ENCODE results near the gene PPHLN1. TPM values are rescaled to one million over a fixed set of nuclear protein-coding genes. Genes with fewer than 3 reads are reported as not detected.

Gene PPHLN1
- total and polyA plus RNA-seq, 2 donors (not counting 1 experiment from before 2014, with no cell fraction given): 48.8 to 104 TPM

DNA sequence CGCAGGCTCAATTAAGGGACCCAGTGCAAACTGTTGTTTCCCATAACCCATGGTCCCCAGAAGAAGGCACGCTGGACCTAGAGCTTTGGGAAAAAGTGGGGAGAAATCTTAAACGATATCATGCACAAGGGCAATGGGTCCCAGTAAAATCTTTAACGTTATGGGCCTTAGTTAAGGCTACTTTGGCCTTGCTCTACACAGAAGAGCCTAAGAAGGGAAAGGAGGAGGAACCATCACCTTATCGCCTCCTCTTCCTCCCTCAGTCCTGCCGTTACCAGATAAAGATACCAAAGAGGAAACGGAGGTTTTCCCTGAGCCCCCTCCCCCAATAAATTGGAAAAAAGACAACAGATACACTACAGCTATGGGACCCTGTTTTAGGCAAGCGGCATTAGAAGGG is 116.9 kb downstream of the PPHLN1 start:
- Histone ChIP-seq H3K9ac (ENCODE audit: low read length) (no peak overlapping the region), H3K4me1 (ENCODE audit: control insufficient read depth in 2 of 2, insufficient read depth in 2 of 2, low read length in 2 of 2) (peaks cover 7 to 11% of the 10 kb centered on the region in 2 donors), H3K9me3 (ENCODE audit: control extremely low read depth in 1 of 3, control insufficient read depth in 2 of 3, insufficient read depth in 1 of 3, low read length in 2 of 3) (peaks cover 0 to 10% (median 0%) of the 10 kb centered on the region in 3 donors), H3K36me3 (replicated peaks in 1 of 2; ENCODE audit: control extremely low read depth in 1 of 2, control insufficient read depth in 1 of 2, extremely low read depth in 1 of 2, insufficient read depth in 2 of 2, low read length in 1 of 2) (peaks cover 2 to 33% of the 10 kb centered on the region in 2 experiments), H3K27me3 (replicated peaks in 1 of 4; ENCODE audit: control extremely low read depth in 1 of 4, control insufficient read depth in 3 of 4, insufficient read depth in 4 of 4, low read length in 3 of 4) (no peaks in the 10 kb centered on the region), H3K79me2 (ENCODE audit: control insufficient read depth, insufficient read depth, low read length) (no peaks in the 10 kb centered on the region), H4K20me1 (ENCODE audit: control insufficient read depth, insufficient read depth, low read length, poor library complexity, severe bottlenecking) (no peaks in the 10 kb centered on the region), H3K4me2 (replicated peaks; ENCODE audit: low read depth, low read length, poor library complexity, severe bottlenecking) (no peak overlapping the region), H3K27ac (ENCODE audit: low read length in 2 of 2) (no peak overlapping the region), H3K4me3 (ENCODE audit: control extremely low read depth in 1 of 5, extremely low read depth in 1 of 5, insufficient read depth in 1 of 5, low read depth in 2 of 5, low read length in 4 of 5) (no peak overlapping the region), H2AFZ (ENCODE audit: insufficient read depth, low read depth, low read length, poor library complexity, severe bottlenecking) (no peak overlapping the region)
- CTCF ChIA-PET: interaction anchor here (0.5 to 2.2 kb wide), 2 partner anchors 26 to 138 kb away, joined by 5 to 6 read pairs; no protein-coding TSS in a partner anchor
- Mint-ChIP-seq H3K27me3 (no peaks in the 10 kb centered on the region), H3K9me3 (ENCODE audit: insufficient read depth) (peaks cover 8% of the 10 kb centered on the region), H3K4me3 (no peak overlapping the region), H3K4me1 (peaks cover 12% of the 10 kb centered on the region), H3K27ac (no peak overlapping the region)
- intact Hi-C loops (cut with micrococcal nuclease): no loop called here
- POLR2A ChIA-PET: no interaction called here
- TF ChIP-seq EZH2 (IDR thresholded peaks at IDR 0.05; ENCODE audit: borderline replicate concordance, insufficient read depth, low read depth, low read length, poor library complexity, severe bottlenecking): no peak
- TF ChIP-seq, protein P1, sequence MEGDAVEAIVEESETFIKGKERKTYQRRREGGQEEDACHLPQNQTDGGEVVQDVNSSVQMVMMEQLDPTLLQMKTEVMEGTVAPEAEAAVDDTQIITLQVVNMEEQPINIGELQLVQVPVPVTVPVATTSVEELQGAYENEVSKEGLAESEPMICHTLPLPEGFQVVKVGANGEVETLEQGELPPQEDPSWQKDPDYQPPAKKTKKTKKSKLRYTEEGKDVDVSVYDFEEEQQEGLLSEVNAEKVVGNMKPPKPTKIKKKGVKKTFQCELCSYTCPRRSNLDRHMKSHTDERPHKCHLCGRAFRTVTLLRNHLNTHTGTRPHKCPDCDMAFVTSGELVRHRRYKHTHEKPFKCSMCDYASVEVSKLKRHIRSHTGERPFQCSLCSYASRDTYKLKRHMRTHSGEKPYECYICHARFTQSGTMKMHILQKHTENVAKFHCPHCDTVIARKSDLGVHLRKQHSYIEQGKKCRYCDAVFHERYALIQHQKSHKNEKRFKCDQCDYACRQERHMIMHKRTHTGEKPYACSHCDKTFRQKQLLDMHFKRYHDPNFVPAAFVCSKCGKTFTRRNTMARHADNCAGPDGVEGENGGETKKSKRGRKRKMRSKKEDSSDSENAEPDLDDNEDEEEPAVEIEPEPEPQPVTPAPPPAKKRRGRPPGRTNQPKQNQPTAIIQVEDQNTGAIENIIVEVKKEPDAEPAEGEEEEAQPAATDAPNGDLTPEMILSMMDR (IDR thresholded peaks at IDR 0.05): no peak
- DNase-seq (no peak), ATAC-seq (ENCODE audit: low read depth) (no peak)
- 93% methylated on average over 3 of the region's 8 CpGs for WGBS (ENCODE audit: insufficient coverage)

DNA sequence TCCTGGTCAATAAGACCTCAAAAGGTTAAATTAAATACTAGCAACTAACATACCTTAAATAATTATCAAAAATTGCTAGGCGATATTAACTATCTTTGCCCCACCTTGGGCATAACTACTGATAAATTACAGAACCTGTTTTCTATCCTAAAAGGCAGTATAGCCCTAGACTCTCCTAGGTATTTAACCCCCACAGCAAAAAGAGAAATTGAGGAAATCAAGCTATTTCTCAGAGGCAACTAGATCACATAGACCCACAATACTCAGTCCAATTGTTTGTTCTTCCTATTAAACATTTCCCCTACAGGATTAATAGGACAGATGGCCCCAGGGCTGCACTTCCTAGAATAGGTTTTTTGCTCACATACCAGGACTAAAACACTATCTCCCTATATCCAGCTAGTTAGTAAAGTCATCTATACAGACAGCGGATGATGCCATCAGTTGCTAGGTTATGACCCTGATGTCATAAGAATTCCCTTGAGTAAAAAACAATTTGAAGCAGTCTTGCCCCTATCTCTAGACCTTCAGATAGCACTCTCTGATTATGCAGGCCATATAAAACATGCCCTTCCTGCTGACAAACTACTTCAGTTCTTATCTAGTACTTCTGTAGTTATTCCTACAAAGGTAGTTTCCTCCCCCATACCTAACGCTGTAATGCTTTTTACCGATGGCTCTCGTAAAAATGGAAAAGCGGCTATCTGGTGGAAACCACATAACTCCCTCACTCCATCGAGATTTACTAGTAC is 118.4 kb downstream of the PPHLN1 start:
- H3K4me3 Mint-ChIP-seq: no peak overlapping the region
- no peak overlapping the region for H3K27ac ChIP-seq (ENCODE audit: low read length in 2 of 2)
- DNase-seq: no peak
- H3K79me2 ChIP-seq (ENCODE audit: control insufficient read depth, insufficient read depth, low read length): no peaks in the 10 kb centered on the region
- H3K4me2 ChIP-seq (replicated peaks; ENCODE audit: low read depth, low read length, poor library complexity, severe bottlenecking): no peak overlapping the region
- peaks cover 18 to 26% of the 10 kb centered on the region in 2 donors for H3K4me1 ChIP-seq (ENCODE audit: control insufficient read depth in 2 of 2, insufficient read depth in 2 of 2, low read length in 2 of 2)
- CTCF ChIA-PET: interaction anchor here (2.2 kb wide), 1 partner anchor 24 kb away, joined by 6 read pairs; no protein-coding TSS in a partner anchor
- TF ChIP-seq EZH2 (IDR thresholded peaks at IDR 0.05; ENCODE audit: borderline replicate concordance, insufficient read depth, low read depth, low read length, poor library complexity, severe bottlenecking): no peak
- TF ChIP-seq, protein P1 (IDR thresholded peaks at IDR 0.05): no peak
- WGBS (ENCODE audit: insufficient coverage): 100% methylated on average over 6 of the region's 7 CpGs
- no peak overlapping the region for H3K27ac Mint-ChIP-seq
- H3K27me3 Mint-ChIP-seq: no peaks in the 10 kb centered on the region
- H3K36me3 ChIP-seq (replicated peaks in 1 of 2; ENCODE audit: control extremely low read depth in 1 of 2, control insufficient read depth in 1 of 2, extremely low read depth in 1 of 2, insufficient read depth in 2 of 2, low read length in 1 of 2): peaks cover 2 to 33% of the 10 kb centered on the region in 2 experiments
- no peak overlapping the region for H3K4me3 ChIP-seq (ENCODE audit: control extremely low read depth in 1 of 5, extremely low read depth in 1 of 5, insufficient read depth in 1 of 5, low read depth in 2 of 5, low read length in 4 of 5)
- H3K27me3 ChIP-seq (replicated peaks in 1 of 4; ENCODE audit: control extremely low read depth in 1 of 4, control insufficient read depth in 3 of 4, insufficient read depth in 4 of 4, low read length in 3 of 4): no peaks in the 10 kb centered on the region
- no peak for ATAC-seq (ENCODE audit: low read depth)
- no peaks in the 10 kb centered on the region for H4K20me1 ChIP-seq (ENCODE audit: control insufficient read depth, insufficient read depth, low read length, poor library complexity, severe bottlenecking)
- H3K9me3 Mint-ChIP-seq (ENCODE audit: insufficient read depth): peaks cover 8% of the 10 kb centered on the region
- POLR2A ChIA-PET: no interaction called here
- intact Hi-C loops (cut with micrococcal nuclease): no loop called here
- H2AFZ ChIP-seq (ENCODE audit: insufficient read depth, low read depth, low read length, poor library complexity, severe bottlenecking): no peak overlapping the region
- peaks cover 0 to 10% (median 0%) of the 10 kb centered on the region in 3 donors for H3K9me3 ChIP-seq (ENCODE audit: control extremely low read depth in 1 of 3, control insufficient read depth in 2 of 3, insufficient read depth in 1 of 3, low read length in 2 of 3)
- no peak overlapping the region for H3K9ac ChIP-seq (ENCODE audit: low read length)
- H3K4me1 Mint-ChIP-seq: peaks cover 26% of the 10 kb centered on the region

Data from B cell (primary cell).